Pancreas (tissue), 10 donors: Measurements from ENCODE around the gene PPP1R14B. TPM values are rescaled to one million over a fixed set of nuclear protein-coding genes. Genes with fewer than 3 reads are reported as not detected.
"Not testable (repeated sequence)": the region's sequence is repeated elsewhere in the genome, so short reads cannot be mapped to it uniquely, and the experiment has no call there.

Source experiments
- ATAC-seq, 4 donors: fragments of 200-7000 bp; cut with Tn5 transposase; one replicate each; pipeline versions ENCODE4 v1.8.0 to v1.9.1; 2020; ENCODE audit warnings: mild to moderate bottlenecking in 4 of 4, moderate library complexity in 4 of 4
- DNase-seq, 6 donors: peaks; one replicate each; pipeline ENCODE4 v3.0.0-alpha.2; 2020
- FAIRE-seq: peaks from 2 replicates; lab custom pipeline; 2012; peaks lifted over from hg19 to GRCh38; lab: Jason Lieb, UNC
- H3K27ac ChIP-seq, 4 donors: fragments of 200-600 bp; sonication (generic); 1 replicate in 3 of 4; 2 replicates in 1 of 4; pipeline versions ENCODE4 v1.5.0 to v1.8.0; 2020
- H3K27me3 ChIP-seq, 4 donors: fragments of 200-600 bp; one replicate each; pipeline ENCODE4 v1.8.0; 2021
- H3K36me3 ChIP-seq, 3 donors: fragments of 200-600 bp; sonication (generic) in 1 of 3; one replicate each; pipeline versions ENCODE4 v1.5.0 to v1.8.0; 2020 to 2021
- H3K4me1 ChIP-seq, 3 donors: fragments of 200-600 bp; one replicate each; pipeline ENCODE4 v1.8.0; 2021
- H3K4me3 ChIP-seq, 4 donors: fragments of 200-600 bp; sonication (generic) in 2 of 4; one replicate each; pipeline versions ENCODE4 v1.5.0 to v1.8.0; 2020 to 2021
- H3K9me3 ChIP-seq, 4 donors: fragments of 200-600 bp; one replicate each; pipeline ENCODE4 v1.8.0; 2021
- WGBS, 2 donors: extraction: QIAGEN DNeasy Blood & Tissue Kit; methylation state at CpG; one replicate each; pipeline ENCODE4 v1.1.7; 2013; 5-methylcytosine and 5-hydroxymethylcytosine counted together
- intact Hi-C, 3 donors: fragments of 100-400 bp; cut with DNase I; formaldehyde crosslinking; loops; one replicate each; pipeline versions ENCODE4 v1.11.1 to v1.14.2; 2022
- polyA plus RNA-seq, 2 donors: library from polyadenylated mRNA; stranded (reverse); fragments of 200-250 nt; gene quantifications; one replicate each; pipeline ENCODE4 v1.2.3, GENCODE V29; 2013
- total RNA-seq, 6 donors: library from RNA; stranded (reverse); fragmentation: NEBNext Ultra II Directional in 4 of 6; extraction: Animal tissue kit (Norgen Biotek cat#: 25700) in 4 of 6; gene quantifications; one replicate each; pipeline versions ENCODE4 v1.2.1 to v1.2.4, GENCODE V29; 2021 to 2023
- TF ChIP-seq, protein P1 (sequence below), 4 donors: fragments of 200-600 bp; sonication (generic) in 3 of 4; IDR thresholded peaks; one replicate each; pipeline versions ENCODE4 v1.5.0 to v1.8.0; 2021; ENCODE audit warnings: antibody characterized with exemption in 4 of 4
- donor health status: healthy with polysubstance abuse.
- donor health status: DM: no; HTN: no; CAD: no; lungs with moderate emphysema.
- donor health status: DM: no; HTN: no; CAD: no.
- donor health status: control.
- donor health status: control.
- donor health status: Bipolar disorder and iron deficiency.
- donor health status: DM: yes; HTN: yes; CAD: no.
- donor health status: DM: no; HTN: no; CAD: no.
- donor health status: DM: no; HTN: no; CAD: no.
- donor health status: DM: yes; HTN: yes; CAD: no.

PPP1R14B gene
- total and polyA plus RNA-seq, 8 donors: 81.6 to 180 (median 119) TPM

DNA sequence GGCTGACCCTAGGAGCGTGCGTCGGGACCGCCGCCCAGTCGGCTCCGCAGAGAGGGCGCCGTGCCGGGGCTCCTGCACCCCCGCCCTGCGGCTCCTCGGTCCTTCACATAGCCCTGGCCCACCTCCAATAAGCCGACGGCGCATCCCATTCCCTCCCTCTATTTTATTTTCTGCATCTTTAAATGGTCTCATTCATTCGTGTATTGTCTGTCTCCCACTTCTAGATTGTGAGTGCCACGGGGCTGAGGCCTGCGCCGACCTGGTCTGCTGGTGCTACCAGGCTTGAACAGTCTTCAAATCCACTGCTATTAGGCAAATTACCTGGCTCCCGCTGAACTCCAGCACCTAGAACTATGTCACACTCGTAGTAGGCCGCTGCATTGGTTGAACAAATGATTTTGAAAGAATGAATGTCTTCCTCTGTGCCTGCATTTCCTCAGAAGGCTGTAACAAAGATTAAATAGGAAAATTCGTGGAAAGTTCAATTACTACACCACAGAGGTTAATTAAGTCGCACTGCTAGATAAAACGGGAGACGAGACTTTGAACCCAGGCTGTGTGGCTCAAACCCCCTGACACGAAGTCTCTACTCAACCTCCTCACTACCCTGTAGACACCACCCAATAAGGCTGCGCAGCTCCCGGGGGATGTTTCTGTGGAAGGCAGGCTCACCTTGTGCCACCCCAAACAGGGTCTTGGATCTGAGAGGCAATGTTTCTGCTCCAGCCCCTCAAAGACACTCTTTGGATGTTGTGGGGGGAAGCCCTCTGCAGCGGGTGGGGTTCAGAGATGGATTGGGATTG, 1.2 kb upstream of the PPP1R14B start:
- Histone ChIP-seq H3K4me3 (peak overlapping the region; percentile 35 to 70 (median 48)), H3K27ac (peak overlapping the region in 2 of 4 donors; percentile 72 to 85)
- no peak for ATAC-seq

DNA sequence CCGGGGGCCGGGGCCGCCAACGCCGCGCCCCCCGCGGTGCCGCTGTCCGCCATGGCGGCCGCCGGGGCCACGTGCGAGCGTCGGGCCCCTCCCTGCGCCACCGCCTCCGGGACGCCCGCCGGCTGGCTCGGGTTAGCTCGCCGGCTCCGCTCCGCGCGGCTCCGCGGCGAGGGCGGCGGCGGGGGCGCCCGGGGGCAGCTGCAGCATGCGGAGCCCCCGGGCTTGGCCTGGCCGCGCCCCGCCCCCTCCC, 197 bp downstream of the PPP1R14B start:
- intact Hi-C loops: not testable (repeated sequence)
- Histone ChIP-seq H3K4me1 (peaks cover 0 to 24% (median 17%) of the 10 kb centered on the region in 3 donors), H3K27ac (peak overlapping the region; percentile 76 to 89 (median 83))

More for the DNA sequence above, 1.2 kb upstream of the PPP1R14B start:
- intact Hi-C loops: no loop called here
- Histone ChIP-seq H3K9me3 (no peaks in the 10 kb centered on the region), H3K36me3 (no peaks in the 10 kb centered on the region), H3K27me3 (no peaks in the 10 kb centered on the region), H3K4me1 (peaks cover 0 to 19% (median 11%) of the 10 kb centered on the region in 3 donors)
- DNase-seq (no peak), FAIRE-seq (no peak)
- 32 to 36% methylated on average over 30 to 31 of the region's 31 CpGs for WGBS, 2 donors
- TF ChIP-seq, protein P1, sequence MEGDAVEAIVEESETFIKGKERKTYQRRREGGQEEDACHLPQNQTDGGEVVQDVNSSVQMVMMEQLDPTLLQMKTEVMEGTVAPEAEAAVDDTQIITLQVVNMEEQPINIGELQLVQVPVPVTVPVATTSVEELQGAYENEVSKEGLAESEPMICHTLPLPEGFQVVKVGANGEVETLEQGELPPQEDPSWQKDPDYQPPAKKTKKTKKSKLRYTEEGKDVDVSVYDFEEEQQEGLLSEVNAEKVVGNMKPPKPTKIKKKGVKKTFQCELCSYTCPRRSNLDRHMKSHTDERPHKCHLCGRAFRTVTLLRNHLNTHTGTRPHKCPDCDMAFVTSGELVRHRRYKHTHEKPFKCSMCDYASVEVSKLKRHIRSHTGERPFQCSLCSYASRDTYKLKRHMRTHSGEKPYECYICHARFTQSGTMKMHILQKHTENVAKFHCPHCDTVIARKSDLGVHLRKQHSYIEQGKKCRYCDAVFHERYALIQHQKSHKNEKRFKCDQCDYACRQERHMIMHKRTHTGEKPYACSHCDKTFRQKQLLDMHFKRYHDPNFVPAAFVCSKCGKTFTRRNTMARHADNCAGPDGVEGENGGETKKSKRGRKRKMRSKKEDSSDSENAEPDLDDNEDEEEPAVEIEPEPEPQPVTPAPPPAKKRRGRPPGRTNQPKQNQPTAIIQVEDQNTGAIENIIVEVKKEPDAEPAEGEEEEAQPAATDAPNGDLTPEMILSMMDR (IDR thresholded peaks at IDR 0.05): no peak

DNA sequence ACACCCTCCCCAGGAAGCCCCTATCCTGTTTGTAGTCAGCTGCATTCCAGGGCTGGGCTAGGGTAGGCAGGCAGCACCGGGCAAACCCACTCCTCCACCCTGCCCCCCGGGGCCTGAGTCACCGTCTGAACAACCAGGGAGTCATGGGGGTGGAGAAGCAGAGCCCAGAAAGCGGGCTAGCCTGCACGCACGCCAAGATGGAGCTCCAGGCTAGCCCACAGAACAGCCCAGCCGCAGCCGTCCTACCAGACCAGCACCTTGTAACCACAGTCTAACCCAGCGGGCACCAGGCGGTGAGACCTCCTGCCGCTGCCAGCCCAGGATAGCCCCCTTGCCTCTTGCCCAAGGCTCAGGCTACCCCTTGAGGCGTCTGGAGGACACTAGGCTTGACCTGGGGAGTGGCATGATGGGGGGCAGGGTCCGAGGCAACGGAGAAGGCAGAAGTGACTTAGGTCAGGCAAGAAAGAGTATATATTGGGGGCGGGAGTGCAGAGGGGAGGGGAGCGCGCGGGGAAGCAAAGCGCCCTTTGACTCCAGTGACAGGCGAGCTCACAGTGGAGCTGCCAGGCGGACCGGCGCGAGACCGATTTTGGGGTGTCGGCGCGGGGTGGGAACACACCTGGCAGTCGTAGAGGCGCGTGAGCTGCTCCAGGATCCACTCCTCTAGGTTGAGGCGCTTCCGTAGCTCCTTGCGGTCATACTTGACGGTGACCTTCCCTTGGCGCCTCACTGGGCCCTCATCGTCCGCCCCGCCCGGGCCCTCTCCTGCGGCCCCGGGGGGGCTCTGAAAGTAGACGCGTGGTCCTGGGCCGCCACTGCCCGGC, 734 bp downstream of the PPP1R14B start:
- no peak for FAIRE-seq
- H3K4me3 ChIP-seq: peak overlapping the region; percentile 35 to 75 (median 62)
- no peaks in the 10 kb centered on the region for H3K27me3 ChIP-seq
- ATAC-seq: peak; percentile 8 to 22 (median 17)
- 1% methylated on average over 31 to 46 of the region's 46 CpGs for WGBS, 2 donors
- intact Hi-C loops: no loop called here
- peak; percentile 84 to 92 (median 88) for DNase-seq
- H3K4me1 ChIP-seq: peaks cover 0 to 24% (median 17%) of the 10 kb centered on the region in 3 donors
- H3K9me3 ChIP-seq: no peaks in the 10 kb centered on the region
- peak overlapping the region; percentile 76 to 89 (median 83) for H3K27ac ChIP-seq
- no peaks in the 10 kb centered on the region for H3K36me3 ChIP-seq
- TF ChIP-seq, protein P1 (IDR thresholded peaks at IDR 0.05): no peak

More for the DNA sequence above, 197 bp downstream of the PPP1R14B start:
- 0% methylated on average over 16 to 43 of the region's 43 CpGs for WGBS, 2 donors
- DNase-seq, FAIRE-seq, H3K9me3 ChIP-seq, H3K36me3 ChIP-seq, H3K27me3 ChIP-seq: not testable (repeated sequence)
- peak overlapping the region in 3 of 4 donors; percentile 35 to 70 (median 54) for H3K4me3 ChIP-seq
- ATAC-seq: peak in 1 of 4 donors; percentile 0

DNA sequence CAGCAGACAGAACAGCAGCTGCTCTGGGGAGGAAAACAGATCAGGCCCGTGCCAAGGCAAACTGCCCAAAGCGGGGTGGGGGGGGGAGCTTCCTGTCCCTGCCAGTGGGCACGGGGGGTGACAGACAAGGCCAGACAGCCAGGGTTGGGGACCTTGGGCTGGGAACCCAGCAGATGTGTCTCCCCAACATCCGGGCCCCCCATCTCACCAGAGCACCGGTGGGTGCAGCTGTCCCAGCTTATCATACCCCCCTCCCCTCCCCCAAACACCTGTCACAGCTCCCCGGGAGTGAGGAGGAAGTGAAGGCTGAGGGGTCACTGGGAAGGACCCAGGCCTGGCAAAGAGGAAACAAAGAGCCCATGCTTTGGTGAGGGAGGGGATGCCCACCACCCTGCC, 1.3 kb downstream of the PPP1R14B start:
- DNase-seq: peak; percentile 81 to 92 (median 89)
- no peaks in the 10 kb centered on the region for H3K27me3 ChIP-seq
- FAIRE-seq: no peak
- TF ChIP-seq, protein P1 (IDR thresholded peaks at IDR 0.05): no peak
- intact Hi-C loops: no loop called here
- H3K27ac ChIP-seq: peak overlapping the region; percentile 76 to 89 (median 83)
- no peaks in the 10 kb centered on the region for H3K36me3 ChIP-seq
- H3K9me3 ChIP-seq: no peaks in the 10 kb centered on the region
- H3K4me1 ChIP-seq: peaks cover 1 to 24% (median 13%) of the 10 kb centered on the region in 3 donors
- ATAC-seq: peak in 3 of 4 donors; percentile 1 to 13 (median 3)
- peak overlapping the region; percentile 35 to 75 (median 62) for H3K4me3 ChIP-seq
- 3 to 5% methylated on average over 6 of the region's 6 CpGs for WGBS, 2 donors

DNA sequence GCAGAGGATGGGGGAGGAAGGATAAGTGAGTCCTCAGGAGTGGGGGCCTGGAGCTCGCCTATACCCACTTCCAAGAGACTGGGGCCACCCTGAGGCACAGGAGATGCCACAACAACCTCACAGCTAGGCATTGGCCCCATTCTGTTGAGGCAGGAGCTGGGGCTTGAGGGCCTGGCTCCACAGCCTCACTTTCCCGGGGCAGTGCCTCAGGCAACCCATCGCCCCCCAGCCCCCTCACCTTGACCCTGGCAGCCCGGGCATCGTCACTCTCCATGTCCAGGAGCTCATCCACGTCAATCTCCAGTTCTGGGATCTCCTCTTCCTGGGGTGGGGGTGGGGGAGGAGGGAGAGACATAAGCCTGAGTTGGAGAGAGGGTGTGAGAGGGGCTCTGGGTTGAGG, 1.8 kb downstream of the PPP1R14B start:
- no peak for DNase-seq

More for the DNA sequence above, 1.8 kb downstream of the PPP1R14B start:
- H3K36me3 ChIP-seq: no peaks in the 10 kb centered on the region
- H3K27ac ChIP-seq: peak overlapping the region; percentile 76 to 89 (median 83)
- intact Hi-C loops: no loop called here
- WGBS, 2 donors: 8 to 16% methylated on average over 6 of the region's 6 CpGs
- H3K9me3 ChIP-seq: no peaks in the 10 kb centered on the region
- FAIRE-seq (no peak), ATAC-seq (no peak)
- peak overlapping the region in 3 of 4 donors; percentile 35 to 70 (median 54) for H3K4me3 ChIP-seq
- H3K27me3 ChIP-seq: no peaks in the 10 kb centered on the region
- TF ChIP-seq, protein P1 (IDR thresholded peaks at IDR 0.05): no peak
- peaks cover 5 to 28% (median 17%) of the 10 kb centered on the region in 3 donors for H3K4me1 ChIP-seq
